ENCODE results near the gene CIDEC. TPM values are rescaled to one million over a fixed set of nuclear protein-coding genes. Genes with fewer than 3 reads are reported as not detected.

Gene CIDEC
- total and polyA plus RNA-seq, 2 of the 8 experiments (the other 6 are each of a cell fraction or from before 2014, with no cell fraction given) = not detected

DNA sequence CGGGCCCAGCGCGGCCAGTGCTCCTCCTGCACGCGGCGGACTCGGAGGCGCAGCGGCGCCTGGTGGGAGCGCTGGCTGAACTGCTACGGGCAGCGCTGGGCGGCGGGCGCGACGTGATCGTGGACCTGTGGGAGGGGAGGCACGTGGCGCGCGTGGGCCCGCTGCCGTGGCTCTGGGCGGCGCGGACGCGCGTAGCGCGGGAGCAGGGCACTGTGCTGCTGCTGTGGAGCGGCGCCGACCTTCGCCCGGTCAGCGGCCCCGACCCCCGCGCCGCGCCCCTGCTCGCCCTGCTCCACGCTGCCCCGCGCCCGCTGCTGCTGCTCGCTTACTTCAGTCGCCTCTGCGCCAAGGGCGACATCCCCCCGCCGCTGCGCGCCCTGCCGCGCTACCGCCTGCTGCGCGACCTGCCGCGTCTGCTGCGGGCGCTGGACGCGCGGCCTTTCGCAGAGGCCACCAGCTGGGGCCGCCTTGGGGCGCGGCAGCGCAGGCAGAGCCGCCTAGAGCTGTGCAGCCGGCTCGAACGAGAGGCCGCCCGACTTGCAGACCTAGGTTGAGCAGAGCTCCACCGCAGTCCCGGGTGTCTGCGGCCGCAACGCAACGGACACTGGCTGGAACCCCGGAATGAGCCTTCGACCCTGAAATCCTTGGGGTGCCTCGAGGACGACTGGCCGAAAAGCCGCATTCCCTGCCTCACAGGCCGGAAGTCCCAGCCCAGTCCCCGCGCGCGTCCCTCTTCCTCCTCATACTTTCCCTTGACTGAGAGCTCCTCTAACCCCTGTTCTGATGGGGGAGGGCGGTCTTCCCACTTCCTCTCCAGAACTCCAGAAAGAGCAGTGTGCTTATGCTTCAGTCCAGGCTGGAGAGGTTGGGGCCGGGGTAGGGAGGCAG, 35.4 kb upstream of the CIDEC start (continued):
- TF ChIP-seq, protein P1, sequence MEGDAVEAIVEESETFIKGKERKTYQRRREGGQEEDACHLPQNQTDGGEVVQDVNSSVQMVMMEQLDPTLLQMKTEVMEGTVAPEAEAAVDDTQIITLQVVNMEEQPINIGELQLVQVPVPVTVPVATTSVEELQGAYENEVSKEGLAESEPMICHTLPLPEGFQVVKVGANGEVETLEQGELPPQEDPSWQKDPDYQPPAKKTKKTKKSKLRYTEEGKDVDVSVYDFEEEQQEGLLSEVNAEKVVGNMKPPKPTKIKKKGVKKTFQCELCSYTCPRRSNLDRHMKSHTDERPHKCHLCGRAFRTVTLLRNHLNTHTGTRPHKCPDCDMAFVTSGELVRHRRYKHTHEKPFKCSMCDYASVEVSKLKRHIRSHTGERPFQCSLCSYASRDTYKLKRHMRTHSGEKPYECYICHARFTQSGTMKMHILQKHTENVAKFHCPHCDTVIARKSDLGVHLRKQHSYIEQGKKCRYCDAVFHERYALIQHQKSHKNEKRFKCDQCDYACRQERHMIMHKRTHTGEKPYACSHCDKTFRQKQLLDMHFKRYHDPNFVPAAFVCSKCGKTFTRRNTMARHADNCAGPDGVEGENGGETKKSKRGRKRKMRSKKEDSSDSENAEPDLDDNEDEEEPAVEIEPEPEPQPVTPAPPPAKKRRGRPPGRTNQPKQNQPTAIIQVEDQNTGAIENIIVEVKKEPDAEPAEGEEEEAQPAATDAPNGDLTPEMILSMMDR (IDR thresholded peaks at IDR 0.05; ENCODE audit: control extremely low read depth in 1 of 3, insufficient read depth in 1 of 3, low read depth in 1 of 3, low read length in 3 of 3) = 0 out of 4 replicates have a peak, but pooled peaks of 1 of the 3 experiments have one; percentile 23
- TF ChIP-seq RNF2 (IDR thresholded peaks at IDR 0.05; ENCODE audit: borderline replicate concordance, low read depth, low read length, missing control alignments, poor library complexity, severe bottlenecking) = no peak
- TF ChIP-seq, protein P2, sequence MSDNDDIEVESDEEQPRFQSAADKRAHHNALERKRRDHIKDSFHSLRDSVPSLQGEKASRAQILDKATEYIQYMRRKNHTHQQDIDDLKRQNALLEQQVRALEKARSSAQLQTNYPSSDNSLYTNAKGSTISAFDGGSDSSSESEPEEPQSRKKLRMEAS (IDR thresholded peaks at IDR 0.05) = peak; percentile 99

Measured in H1 (cell line).